Panc1 (cell line): ENCODE data around the gene FAM98C. TPM values are rescaled to one million over a fixed set of nuclear protein-coding genes. Genes with fewer than 3 reads are reported as not detected.

Source experiments
- ATAC-seq: fragments of 200-7000 bp; cut with Tn5 transposase; 2 replicates; pipeline ENCODE4 v1.9.1; 2020; ENCODE audit warnings: mild to moderate bottlenecking, moderate library complexity
- BruUV-seq: library from RNA; stranded (reverse); fragments of 400-500 nt; replicated peaks from 2 replicates; lab custom pipeline; 2021; lab: Mats Ljungman, UMichigan
- CTCF ChIA-PET: fragments of 300-600 bp; sonication (Branson Sonifier 250); formaldehyde crosslinking; loops from one replicate; lab custom pipeline; 2022; ENCODE audit warnings: antibody characterized with exemption; lab: Charles Lee
- POLR2A ChIA-PET: fragments of 300-600 bp; sonication (Branson Sonifier 250); formaldehyde crosslinking; loops from one replicate; lab custom pipeline; 2022; ENCODE audit warnings: antibody characterized with exemption; lab: Charles Lee
- DNase-seq: peaks from one replicate; pipeline ENCODE4 v3.0.0-alpha.2; 2010; ENCODE audit warnings: low read depth, low spot score
- H3K27ac ChIP-seq: 2 replicates; pipeline ENCODE4 v1.5.1; 2011; ENCODE audit warnings: mild to moderate bottlenecking, low read length, inconsistent platforms
- H3K27me3 ChIP-seq: fragments of 200-500 bp; sonication (Bioruptor generic); 2 replicates; pipeline ENCODE4 v1.6.0; 2014; ENCODE audit warnings: low read length, inconsistent platforms; ENCODE audit not compliant: control insufficient read depth, insufficient read depth
- H3K36me3 ChIP-seq: fragments of 200-500 bp; sonication (Bioruptor generic); 2 replicates; pipeline ENCODE4 v1.5.1; 2014; ENCODE audit warnings: inconsistent platforms, mild to moderate bottlenecking, low read length, moderate library complexity; ENCODE audit not compliant: control insufficient read depth, insufficient read depth
- H3K4me1 ChIP-seq: 2 replicates; pipeline ENCODE4 v1.5.1; 2011; ENCODE audit warnings: inconsistent platforms, mild to moderate bottlenecking, low read length, moderate library complexity; ENCODE audit not compliant: control insufficient read depth, insufficient read depth
- H3K4me3 ChIP-seq, 2 experiments: 2 replicates each; pipeline ENCODE4 v1.5.1; 2011 to 2012; ENCODE audit warnings: low read depth in 2 of 2, low read length in 2 of 2, mild to moderate bottlenecking in 2 of 2, inconsistent platforms in 1 of 2, moderate library complexity in 1 of 2
- H3K9me3 ChIP-seq: fragments of 200-500 bp; sonication (Bioruptor generic); 2 replicates; pipeline ENCODE4 v1.5.1; 2014; ENCODE audit warnings: low read depth, mild to moderate bottlenecking, inconsistent platforms, low read length, moderate library complexity; ENCODE audit not compliant: control insufficient read depth, insufficient read depth
- POLR2AphosphoS5 ChIP-seq: IDR thresholded peaks from 2 replicates; pipeline ENCODE4 v1.6.1; 2012; ENCODE audit warnings: mild to moderate bottlenecking, low read depth, low read length, moderate library complexity
- SIN3A ChIP-seq: IDR thresholded peaks from 2 replicates; pipeline ENCODE4 v1.6.1; 2012; ENCODE audit warnings: low read depth, mild to moderate bottlenecking, low read length, moderate library complexity, borderline replicate concordance; ENCODE audit not compliant: insufficient read depth
- TCF7L2 ChIP-seq: IDR thresholded peaks from 2 replicates; pipeline ENCODE4 v1.6.1; 2011; ENCODE audit warnings: mild to moderate bottlenecking, low read depth, low read length, inconsistent platforms
- in situ Hi-C: cut with HindIII; loops from 2 replicates; pipeline ENCODE4 v1.10.0; 2016; ENCODE audit warnings: low sequenced_read_pairs, low pct_unique_long_range_greater_than_20kb
- intact Hi-C: fragments of 100-400 bp; cut with micrococcal nuclease; formaldehyde crosslinking; loops from one replicate; pipeline ENCODE4 v1.10.0; 2022; ENCODE audit not compliant: unreplicated experiment
- total RNA-seq: library from RNA; stranded (reverse); gene quantifications from one replicate; pipeline ENCODE4 v1.2.1, GENCODE V29; 2021; ENCODE audit not compliant: unreplicated experiment
- TF ChIP-seq, protein P1 (sequence below): fragments of 450-650 bp; IDR thresholded peaks from 2 replicates; pipeline ENCODE4 v1.5.1; 2017; ENCODE audit warnings: mild to moderate bottlenecking
- TF ChIP-seq, protein P2 (sequence below), 2 experiments: IDR thresholded peaks; 2 replicates each; pipeline ENCODE4 v1.6.1; 2011 to 2012; ENCODE audit warnings: low read depth in 2 of 2, control low read depth in 1 of 2, low read length in 1 of 2, mild to moderate bottlenecking in 1 of 2, moderate library complexity in 1 of 2; ENCODE audit not compliant: insufficient read depth in 1 of 2

FAM98C gene
- total RNA-seq, 1 experiment from 2014 or later, result 24.7 TPM

DNA sequence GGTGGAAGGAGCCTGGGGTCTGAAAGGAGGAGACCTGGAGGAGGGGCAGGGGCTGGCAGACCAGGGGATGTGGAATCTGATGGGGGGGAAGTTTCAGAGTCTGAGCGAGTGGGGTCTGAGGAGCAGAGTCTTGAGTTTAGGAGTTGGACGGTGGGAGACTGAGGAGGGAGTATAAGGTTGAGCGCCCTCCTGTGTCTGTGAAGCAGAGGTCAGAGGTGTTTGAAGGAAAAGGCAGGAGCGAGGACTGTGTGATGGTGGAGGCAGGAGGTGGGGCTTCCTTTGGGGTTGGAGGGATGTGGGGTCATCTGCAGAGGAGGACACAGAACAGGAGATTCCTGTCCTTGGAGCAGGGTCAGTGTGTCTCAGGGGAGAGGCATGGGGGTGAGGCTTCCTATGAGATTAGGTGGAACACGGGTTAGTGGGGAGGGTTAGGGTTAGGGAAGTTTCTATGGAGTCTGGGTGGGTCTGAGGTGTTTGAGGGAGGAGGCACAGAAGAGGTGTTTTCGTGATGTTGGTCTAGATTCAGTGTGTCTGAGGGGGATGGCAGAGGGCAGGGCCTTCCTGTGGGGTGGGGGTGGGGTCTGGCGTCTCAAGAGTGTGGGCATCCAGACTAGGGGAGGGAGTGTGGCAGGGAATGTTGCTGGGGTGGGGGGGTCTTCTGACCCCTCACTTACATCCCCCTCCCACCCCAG is 38.9 kb downstream of the FAM98C start:
- Histone ChIP-seq H3K27ac (no peak overlapping the region), H3K27me3 (no peaks in the 10 kb centered on the region), H3K9me3 (no peaks in the 10 kb centered on the region), H3K36me3 (no peaks in the 10 kb centered on the region), H3K4me3 (no peak overlapping the region), H3K4me1 (no peaks in the 10 kb centered on the region)
- intact Hi-C loops, result no loop called here
- BruUV-seq, result no TSS peak
- POLR2A ChIA-PET, result no interaction called here
- in situ Hi-C loops, result no loop called here
- TF ChIP-seq TCF7L2 (no peak), SIN3A (no peak), POLR2AphosphoS5 (no peak)
- TF ChIP-seq, protein P1, sequence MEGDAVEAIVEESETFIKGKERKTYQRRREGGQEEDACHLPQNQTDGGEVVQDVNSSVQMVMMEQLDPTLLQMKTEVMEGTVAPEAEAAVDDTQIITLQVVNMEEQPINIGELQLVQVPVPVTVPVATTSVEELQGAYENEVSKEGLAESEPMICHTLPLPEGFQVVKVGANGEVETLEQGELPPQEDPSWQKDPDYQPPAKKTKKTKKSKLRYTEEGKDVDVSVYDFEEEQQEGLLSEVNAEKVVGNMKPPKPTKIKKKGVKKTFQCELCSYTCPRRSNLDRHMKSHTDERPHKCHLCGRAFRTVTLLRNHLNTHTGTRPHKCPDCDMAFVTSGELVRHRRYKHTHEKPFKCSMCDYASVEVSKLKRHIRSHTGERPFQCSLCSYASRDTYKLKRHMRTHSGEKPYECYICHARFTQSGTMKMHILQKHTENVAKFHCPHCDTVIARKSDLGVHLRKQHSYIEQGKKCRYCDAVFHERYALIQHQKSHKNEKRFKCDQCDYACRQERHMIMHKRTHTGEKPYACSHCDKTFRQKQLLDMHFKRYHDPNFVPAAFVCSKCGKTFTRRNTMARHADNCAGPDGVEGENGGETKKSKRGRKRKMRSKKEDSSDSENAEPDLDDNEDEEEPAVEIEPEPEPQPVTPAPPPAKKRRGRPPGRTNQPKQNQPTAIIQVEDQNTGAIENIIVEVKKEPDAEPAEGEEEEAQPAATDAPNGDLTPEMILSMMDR, result no peak
- TF ChIP-seq, protein P2, sequence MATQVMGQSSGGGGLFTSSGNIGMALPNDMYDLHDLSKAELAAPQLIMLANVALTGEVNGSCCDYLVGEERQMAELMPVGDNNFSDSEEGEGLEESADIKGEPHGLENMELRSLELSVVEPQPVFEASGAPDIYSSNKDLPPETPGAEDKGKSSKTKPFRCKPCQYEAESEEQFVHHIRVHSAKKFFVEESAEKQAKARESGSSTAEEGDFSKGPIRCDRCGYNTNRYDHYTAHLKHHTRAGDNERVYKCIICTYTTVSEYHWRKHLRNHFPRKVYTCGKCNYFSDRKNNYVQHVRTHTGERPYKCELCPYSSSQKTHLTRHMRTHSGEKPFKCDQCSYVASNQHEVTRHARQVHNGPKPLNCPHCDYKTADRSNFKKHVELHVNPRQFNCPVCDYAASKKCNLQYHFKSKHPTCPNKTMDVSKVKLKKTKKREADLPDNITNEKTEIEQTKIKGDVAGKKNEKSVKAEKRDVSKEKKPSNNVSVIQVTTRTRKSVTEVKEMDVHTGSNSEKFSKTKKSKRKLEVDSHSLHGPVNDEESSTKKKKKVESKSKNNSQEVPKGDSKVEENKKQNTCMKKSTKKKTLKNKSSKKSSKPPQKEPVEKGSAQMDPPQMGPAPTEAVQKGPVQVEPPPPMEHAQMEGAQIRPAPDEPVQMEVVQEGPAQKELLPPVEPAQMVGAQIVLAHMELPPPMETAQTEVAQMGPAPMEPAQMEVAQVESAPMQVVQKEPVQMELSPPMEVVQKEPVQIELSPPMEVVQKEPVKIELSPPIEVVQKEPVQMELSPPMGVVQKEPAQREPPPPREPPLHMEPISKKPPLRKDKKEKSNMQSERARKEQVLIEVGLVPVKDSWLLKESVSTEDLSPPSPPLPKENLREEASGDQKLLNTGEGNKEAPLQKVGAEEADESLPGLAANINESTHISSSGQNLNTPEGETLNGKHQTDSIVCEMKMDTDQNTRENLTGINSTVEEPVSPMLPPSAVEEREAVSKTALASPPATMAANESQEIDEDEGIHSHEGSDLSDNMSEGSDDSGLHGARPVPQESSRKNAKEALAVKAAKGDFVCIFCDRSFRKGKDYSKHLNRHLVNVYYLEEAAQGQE (IDR thresholded peaks at IDR 0.05; ENCODE audit: insufficient read depth in 1 of 2, low read depth in 2 of 2, low read length in 1 of 2), result no peak
- DNase-seq (no peak), ATAC-seq (peak; percentile 75)
- CTCF ChIA-PET, result no interaction called here

DNA sequence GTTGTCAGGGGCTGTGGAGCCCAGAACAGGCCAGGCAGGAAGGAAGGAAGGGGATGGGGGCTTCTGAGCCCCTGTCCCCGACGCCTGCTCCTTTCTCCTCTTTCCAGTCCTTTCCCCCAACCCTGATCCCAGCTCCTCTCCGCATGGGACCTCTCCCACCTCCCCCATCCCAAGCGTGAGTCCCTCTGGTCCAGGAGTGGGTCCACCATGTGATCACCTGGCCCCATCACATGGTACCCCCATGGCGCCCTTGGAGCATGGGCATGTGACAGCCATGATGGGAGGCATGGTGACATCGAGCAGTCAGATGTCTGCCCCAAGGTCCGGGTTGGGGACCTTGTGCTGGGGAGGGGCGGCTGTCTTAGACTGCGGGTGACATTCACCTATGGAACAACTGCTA is 39.8 kb downstream of the FAM98C start:
- POLR2A ChIA-PET, result no interaction called here
- Histone ChIP-seq H3K4me3 (no peak overlapping the region), H3K27me3 (no peaks in the 10 kb centered on the region), H3K36me3 (no peaks in the 10 kb centered on the region), H3K4me1 (no peaks in the 10 kb centered on the region), H3K27ac (no peak overlapping the region), H3K9me3 (no peaks in the 10 kb centered on the region)
- ATAC-seq (no peak; the same call in 1 of the 2 replicates), DNase-seq (no peak)
- CTCF ChIA-PET, result no interaction called here
- in situ Hi-C loops, result no loop called here
- intact Hi-C loops, result no loop called here
- BruUV-seq, result no TSS peak
- TF ChIP-seq, protein P2 (IDR thresholded peaks at IDR 0.05; ENCODE audit: insufficient read depth in 1 of 2, low read depth in 2 of 2, low read length in 1 of 2), result no peak
- TF ChIP-seq, protein P1, result no peak
- TF ChIP-seq POLR2AphosphoS5 (no peak), TCF7L2 (no peak), SIN3A (no peak)
